PC-3 (cell line): ENCODE results near the gene DOLK. TPM values are rescaled to one million over a fixed set of nuclear protein-coding genes. Genes with fewer than 3 reads are reported as not detected.

Source experiments
- ATAC-seq: fragments of 200-7000 bp; cut with Tn5 transposase; 2 replicates; pipeline ENCODE4 v1.9.1; 2020; ENCODE audit warnings: mild to moderate bottlenecking, moderate library complexity
- BruUV-seq: library from RNA; stranded (reverse); fragments of 400-500 nt; replicated peaks from 2 replicates; lab custom pipeline; 2021; lab: Mats Ljungman, UMichigan
- CTCF ChIA-PET: fragments of 300-600 bp; sonication (Branson Sonifier 250); formaldehyde crosslinking; loops from one replicate; lab custom pipeline; 2022; ENCODE audit warnings: antibody characterized with exemption; lab: Charles Lee
- POLR2A ChIA-PET: fragments of 300-600 bp; sonication (Branson Sonifier 250); formaldehyde crosslinking; loops from one replicate; lab custom pipeline; 2022; ENCODE audit warnings: antibody characterized with exemption; ENCODE audit not compliant: unreplicated experiment; lab: Charles Lee
- DNase-seq: peaks from one replicate; pipeline ENCODE4 v3.0.0-alpha.2; 2015
- H2AFZ ChIP-seq: fragments of 300-600 bp; sonication (generic); 2 replicates; pipeline ENCODE4 v1.6.0; 2016; ENCODE audit warnings: antibody characterized with exemption, low read length
- H3F3A ChIP-seq: fragments of 300-600 bp; sonication (generic); one replicate; pipeline ENCODE4 v1.6.0; 2017; ENCODE audit warnings: antibody characterized with exemption, low read length, control low read depth, mild to moderate bottlenecking; ENCODE audit not compliant: unreplicated experiment
- H3K27ac ChIP-seq: fragments of 300-600 bp; sonication (generic); 2 replicates; pipeline ENCODE4 v1.5.1; 2016; ENCODE audit warnings: mild to moderate bottlenecking, low read length
- H3K27me3 ChIP-seq: fragments of 300-600 bp; sonication (generic); 2 replicates; pipeline ENCODE4 v1.6.1; 2016; ENCODE audit warnings: low read length, mixed read lengths
- H3K36me3 ChIP-seq: fragments of 300-600 bp; sonication (generic); 2 replicates; pipeline ENCODE4 v1.6.1; 2016; ENCODE audit warnings: low read depth, mixed run types, low read length, mixed read lengths
- H3K4me1 ChIP-seq: fragments of 300-600 bp; sonication (generic); 2 replicates; pipeline ENCODE4 v1.5.1; 2016; ENCODE audit warnings: low read length; ENCODE audit not compliant: insufficient read depth
- H3K4me2 ChIP-seq: fragments of 300-600 bp; sonication (generic); 2 replicates; pipeline ENCODE4 v1.6.0; 2016; ENCODE audit warnings: low read length
- H3K4me3 ChIP-seq: fragments of 300-600 bp; sonication (generic); 2 replicates; pipeline ENCODE4 v1.5.1; 2016; ENCODE audit warnings: mild to moderate bottlenecking, low read length, mixed read lengths
- H3K79me2 ChIP-seq: fragments of 300-600 bp; sonication (generic); 2 replicates; pipeline ENCODE4 v1.6.1; 2017; ENCODE audit warnings: low read length, mixed read lengths
- H3K9ac ChIP-seq: fragments of 300-600 bp; sonication (generic); 2 replicates; pipeline ENCODE4 v1.6.0; 2016; ENCODE audit warnings: mild to moderate bottlenecking, low read length
- H3K9me2 ChIP-seq: fragments of 300-600 bp; sonication (generic); replicated peaks from 2 replicates; pipeline ENCODE4 v1.6.1; 2016; ENCODE audit warnings: mixed run types, low read length, mixed read lengths
- H3K9me3 ChIP-seq: fragments of 300-600 bp; sonication (generic); 2 replicates; pipeline ENCODE4 v1.6.1; 2016; ENCODE audit warnings: low read length, mixed read lengths
- H4K20me1 ChIP-seq: fragments of 300-600 bp; sonication (generic); 2 replicates; pipeline ENCODE4 v1.6.1; 2016; ENCODE audit warnings: low read length, mixed read lengths
- EZH2 ChIP-seq: fragments of 300-600 bp; sonication (generic); IDR thresholded peaks from one replicate; pipeline ENCODE4 v1.6.1; 2017; ENCODE audit warnings: antibody characterized with exemption, mild to moderate bottlenecking, low read length; ENCODE audit not compliant: unreplicated experiment
- EZH2phosphoT487 ChIP-seq: fragments of 300-600 bp; sonication (generic); IDR thresholded peaks from 2 replicates; pipeline ENCODE4 v1.6.1; 2018; ENCODE audit warnings: mild to moderate bottlenecking, antibody characterized with exemption, low read length, borderline replicate concordance
- intact Hi-C: fragments of 100-400 bp; cut with micrococcal nuclease; formaldehyde crosslinking; loops from 2 replicates; pipeline ENCODE4 v1.9.0; 2023
- total RNA-seq: library from RNA; depleted of rRNA; stranded (reverse); fragments of >200 nt; gene quantifications from 2 replicates; pipeline ENCODE4 v1.2.3, GENCODE V29; 2014
- TF ChIP-seq, protein P1 (sequence below): fragments of 300-600 bp; sonication (generic); conservative IDR thresholded peaks from 2 replicates; pipeline ENCODE4 v1.5.1; 2017; ENCODE audit warnings: antibody characterized with exemption, low read depth, mild to moderate bottlenecking, low read length

The DOLK gene
- total RNA-seq, 1 experiment from 2014 or later = 17.9 TPM

DNA sequence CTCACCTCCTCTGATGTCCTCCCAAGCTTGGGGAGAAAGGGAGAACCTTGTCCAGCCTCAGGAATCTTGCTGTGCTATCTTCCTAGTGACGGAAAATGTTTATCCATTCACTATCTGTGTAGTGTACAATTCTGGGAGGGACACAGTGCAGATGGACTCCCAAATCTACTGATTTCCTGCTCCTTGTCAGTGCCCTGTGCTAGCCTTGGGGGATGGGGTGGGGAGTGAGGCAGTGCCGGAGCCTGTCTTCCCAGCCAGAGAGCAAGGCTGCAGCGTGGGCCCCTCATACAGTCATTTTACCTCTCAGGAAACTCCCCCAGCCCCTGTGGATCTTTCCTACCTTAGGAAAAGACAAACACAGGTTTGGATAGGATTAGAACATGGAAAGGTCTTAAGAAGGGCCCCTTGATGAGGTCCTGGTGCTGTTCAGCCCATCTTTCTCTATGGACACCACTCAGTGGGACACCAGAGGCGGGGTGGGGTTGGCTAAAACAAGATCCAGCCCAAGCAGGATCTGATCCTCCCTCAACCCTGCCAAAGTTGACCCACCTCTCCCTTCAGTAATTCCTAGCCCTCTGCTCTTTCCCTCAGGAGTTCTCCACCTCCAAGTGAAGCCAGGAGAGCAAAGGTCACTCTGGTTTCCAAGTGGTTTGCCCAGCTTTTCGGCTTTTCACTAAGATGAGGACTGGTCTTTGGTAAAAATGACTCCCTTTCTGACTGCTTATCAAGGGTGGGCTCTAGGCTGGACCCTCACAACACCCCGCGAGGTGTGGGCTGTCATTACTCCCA, 3.4 kb downstream of the DOLK start:
- no peak for ATAC-seq
- CTCF ChIA-PET = no interaction called here
- TF ChIP-seq EZH2phosphoT487 (no peak), EZH2 (no peak)
- TF ChIP-seq, protein P1, sequence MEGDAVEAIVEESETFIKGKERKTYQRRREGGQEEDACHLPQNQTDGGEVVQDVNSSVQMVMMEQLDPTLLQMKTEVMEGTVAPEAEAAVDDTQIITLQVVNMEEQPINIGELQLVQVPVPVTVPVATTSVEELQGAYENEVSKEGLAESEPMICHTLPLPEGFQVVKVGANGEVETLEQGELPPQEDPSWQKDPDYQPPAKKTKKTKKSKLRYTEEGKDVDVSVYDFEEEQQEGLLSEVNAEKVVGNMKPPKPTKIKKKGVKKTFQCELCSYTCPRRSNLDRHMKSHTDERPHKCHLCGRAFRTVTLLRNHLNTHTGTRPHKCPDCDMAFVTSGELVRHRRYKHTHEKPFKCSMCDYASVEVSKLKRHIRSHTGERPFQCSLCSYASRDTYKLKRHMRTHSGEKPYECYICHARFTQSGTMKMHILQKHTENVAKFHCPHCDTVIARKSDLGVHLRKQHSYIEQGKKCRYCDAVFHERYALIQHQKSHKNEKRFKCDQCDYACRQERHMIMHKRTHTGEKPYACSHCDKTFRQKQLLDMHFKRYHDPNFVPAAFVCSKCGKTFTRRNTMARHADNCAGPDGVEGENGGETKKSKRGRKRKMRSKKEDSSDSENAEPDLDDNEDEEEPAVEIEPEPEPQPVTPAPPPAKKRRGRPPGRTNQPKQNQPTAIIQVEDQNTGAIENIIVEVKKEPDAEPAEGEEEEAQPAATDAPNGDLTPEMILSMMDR = no peak
- no peaks in the 10 kb centered on the region for H4K20me1 ChIP-seq
- no peak overlapping the region for H3K4me3 ChIP-seq
- BruUV-seq = no TSS peak
- H3K79me2 ChIP-seq = peaks cover 22% of the 10 kb centered on the region
- peaks cover 9% of the 10 kb centered on the region; the same call in 1 of the 2 replicates for H3K4me1 ChIP-seq
- no peak overlapping the region for H3K9ac ChIP-seq
- no peaks in the 10 kb centered on the region for H3K36me3 ChIP-seq
- intact Hi-C loops = no loop called here
- no peak overlapping the region for H2AFZ ChIP-seq
- no peaks in the 10 kb centered on the region for H3F3A ChIP-seq
- H3K4me2 ChIP-seq = no peak overlapping the region
- H3K9me3 ChIP-seq = no peaks in the 10 kb centered on the region
- DNase-seq = no peak
- no peaks in the 10 kb centered on the region for H3K27me3 ChIP-seq
- POLR2A ChIA-PET = no interaction called here
- no peak overlapping the region for H3K27ac ChIP-seq
- H3K9me2 ChIP-seq = no peaks in the 10 kb centered on the region

DNA sequence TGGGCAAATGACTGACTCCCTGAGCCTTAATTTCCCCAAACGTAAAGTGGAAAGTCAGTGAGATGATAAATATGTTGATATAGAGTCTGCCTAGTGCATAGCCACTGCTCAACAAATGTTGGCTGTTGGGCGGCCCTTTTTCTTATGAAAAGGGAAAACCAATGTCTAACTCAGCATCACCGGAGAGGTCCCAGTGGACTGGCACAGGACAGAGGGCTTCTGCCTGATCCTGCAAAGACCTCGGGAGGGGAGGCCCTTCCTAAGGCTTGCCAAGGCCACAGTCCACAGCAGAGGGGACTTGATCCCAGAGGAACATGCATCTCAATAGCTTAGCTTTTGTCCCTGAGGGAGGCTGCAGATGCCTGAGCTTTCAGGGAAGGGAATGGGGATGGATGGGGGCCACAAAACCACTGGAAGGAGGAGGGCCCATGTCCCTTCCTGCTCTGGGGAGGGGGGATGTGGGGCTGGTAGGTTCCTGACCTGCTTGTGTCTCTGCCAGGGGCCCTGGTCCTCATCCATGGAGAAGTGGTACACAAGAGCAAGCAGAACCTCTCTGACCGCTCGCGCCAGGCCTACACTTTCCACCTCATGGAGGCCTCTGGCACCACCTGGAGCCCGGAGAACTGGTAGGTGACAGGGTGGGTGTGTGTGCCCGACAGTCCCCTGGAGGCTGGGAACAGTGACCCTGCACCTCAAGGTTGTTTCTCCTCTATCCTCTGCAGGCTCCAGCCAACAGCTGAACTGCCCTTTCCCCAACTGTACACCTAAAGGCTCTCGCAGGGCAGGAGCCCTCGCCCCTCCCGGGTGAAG, 6.3 kb downstream of the DOLK start:
- Histone ChIP-seq H2AFZ (no peak overlapping the region), H3K9me3 (no peaks in the 10 kb centered on the region), H3K9me2 (no peaks in the 10 kb centered on the region), H3K27ac (no peak overlapping the region), H3K4me3 (no peak overlapping the region), H3K27me3 (no peaks in the 10 kb centered on the region), H3K9ac (no peak overlapping the region), H3F3A (no peaks in the 10 kb centered on the region), H3K4me1 (no peaks in the 10 kb centered on the region), H4K20me1 (no peaks in the 10 kb centered on the region), H3K79me2 (peaks cover 8% of the 10 kb centered on the region), H3K4me2 (no peak overlapping the region), H3K36me3 (no peaks in the 10 kb centered on the region)
- no peak for TF ChIP-seq EZH2phosphoT487
- TF ChIP-seq, protein P1 = no peak
- TF ChIP-seq EZH2 = no peak
- ATAC-seq = no peak
- POLR2A ChIA-PET = no interaction called here
- CTCF ChIA-PET = no interaction called here
- intact Hi-C loops = no loop called here
- DNase-seq = no peak
- no TSS peak for BruUV-seq
